ENCODE data around the gene DHDH. TPM values are rescaled to one million over a fixed set of nuclear protein-coding genes. Genes with fewer than 3 reads are reported as not detected.

Gene DHDH
- total RNA-seq, 1 experiment from 2014 or later, result 2.0 TPM

DNA sequence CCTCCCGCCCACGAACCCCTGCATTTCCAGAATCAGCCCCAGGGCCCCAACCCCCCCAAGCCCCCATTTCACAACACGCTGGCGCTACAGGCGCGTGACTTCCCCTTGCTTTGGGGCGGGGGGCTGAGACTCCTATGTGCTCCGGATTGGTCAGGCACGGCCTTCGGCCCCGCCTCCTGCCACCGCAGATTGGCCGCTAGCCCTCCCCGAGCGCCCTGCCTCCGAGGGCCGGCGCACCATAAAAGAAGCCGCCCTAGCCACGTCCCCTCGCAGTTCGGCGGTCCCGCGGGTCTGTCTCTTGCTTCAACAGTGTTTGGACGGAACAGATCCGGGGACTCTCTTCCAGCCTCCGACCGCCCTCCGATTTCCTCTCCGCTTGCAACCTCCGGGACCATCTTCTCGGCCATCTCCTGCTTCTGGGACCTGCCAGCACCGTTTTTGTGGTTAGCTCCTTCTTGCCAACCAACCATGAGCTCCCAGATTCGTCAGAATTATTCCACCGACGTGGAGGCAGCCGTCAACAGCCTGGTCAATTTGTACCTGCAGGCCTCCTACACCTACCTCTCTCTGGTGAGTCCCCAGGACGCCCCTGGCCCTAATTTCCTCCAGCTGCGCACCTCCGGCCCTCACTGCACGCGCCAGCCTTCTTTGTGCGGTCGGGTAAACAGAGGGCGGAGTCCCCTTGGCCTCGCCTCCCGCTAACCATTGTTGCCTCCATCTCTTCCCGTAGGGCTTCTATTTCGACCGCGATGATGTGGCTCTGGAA lies 31.7 kb downstream of the DHDH start, which contains the start of gene FTL:
TSS of gene FTL (plus strand) at position 270 of the 766 bp plus-strand sequence. CDS start at position 469, 199 bp downstream.
- peak within 1 kb of the TSS; percentile 96 for H3K4me2 ChIP-seq
- no peaks in the 10 kb centered on the region for H3K9me3 ChIP-seq (ENCODE audit: insufficient read depth, low read depth)
- POLR2A ChIA-PET (ENCODE audit: unreplicated experiment), result interaction anchor here (0.6 kb wide), 1 partner anchor 8 kb away, joined by 3 read pairs; no protein-coding TSS in a partner anchor
- intact Hi-C loops (cut with micrococcal nuclease; ENCODE audit: unreplicated experiment), result loop anchor here (2.0 to 10.0 kb wide), 3 partner anchors 28 to 480 kb away; partner anchors contain the start of genes CA11, GYS1 and RUVBL2
- H2AFZ ChIP-seq, result no peak within 1 kb of the TSS
- no peak for TF ChIP-seq CTCF (conservative IDR thresholded peaks at IDR 0.05)
- no peak for TF ChIP-seq EZH2 (IDR thresholded peaks at IDR 0.05; ENCODE audit: low read depth)
- peaks cover 22% of the 10 kb centered on the region for H4K20me1 ChIP-seq (ENCODE audit: insufficient read depth)
- CTCF ChIA-PET, result no interaction called here
- H3K27ac ChIP-seq, result peak within 1 kb of the TSS; percentile 95
- H3F3A ChIP-seq (ENCODE audit: insufficient read depth, low read depth), result peaks cover 80% of the 10 kb centered on the region
- H3K4me3 ChIP-seq, result peak within 1 kb of the TSS; percentile 84
- H3K36me3 ChIP-seq (ENCODE audit: low read depth), result peaks cover 18% of the 10 kb centered on the region
- peaks cover 33% of the 10 kb centered on the region for H3K79me2 ChIP-seq (ENCODE audit: low read depth)
- H3K9me2 ChIP-seq (ENCODE audit: insufficient read depth), result no peaks in the 10 kb centered on the region
- H3K27me3 ChIP-seq (ENCODE audit: insufficient read depth, low read depth), result no peaks in the 10 kb centered on the region
- peaks cover 39% of the 10 kb centered on the region for H3K4me1 ChIP-seq (replicated peaks; ENCODE audit: insufficient read depth)
- BruUV-seq (replicated peaks), result no TSS peak
- peak; percentile 92 to 99 for DNase-seq

- H3K9me3 ChIP-seq (ENCODE audit: insufficient read depth, low read depth), result no peaks in the 10 kb centered on the region
- CTCF ChIA-PET, result no interaction called here
- H3K27me3 ChIP-seq (ENCODE audit: insufficient read depth, low read depth), result no peaks in the 10 kb centered on the region
- POLR2A ChIA-PET (ENCODE audit: unreplicated experiment), result interaction anchor here (0.6 kb wide), 1 partner anchor 7 kb away, joined by 3 read pairs; no protein-coding TSS in a partner anchor
- no peaks in the 10 kb centered on the region for H3K9me2 ChIP-seq (ENCODE audit: insufficient read depth)
- peak overlapping the region; percentile 84 for H3K4me2 ChIP-seq
- DNase-seq, result peak; percentile 67 to 83
- H4K20me1 ChIP-seq (ENCODE audit: insufficient read depth), result peaks cover 22% of the 10 kb centered on the region
- TF ChIP-seq CTCF (conservative IDR thresholded peaks at IDR 0.05) (no peak), EZH2 (IDR thresholded peaks at IDR 0.05; ENCODE audit: low read depth) (no peak)
- peaks cover 33% of the 10 kb centered on the region for H3K79me2 ChIP-seq (ENCODE audit: low read depth)
- TSS peak; percentile 78 for BruUV-seq (replicated peaks)
- H3F3A ChIP-seq (ENCODE audit: insufficient read depth, low read depth), result peaks cover 77% of the 10 kb centered on the region
- intact Hi-C loops (cut with micrococcal nuclease; ENCODE audit: unreplicated experiment), result loop anchor here (2.0 to 10.0 kb wide), 3 partner anchors 27 to 481 kb away; partner anchors contain the start of genes CA11, GYS1 and RUVBL2
- no peak overlapping the region for H2AFZ ChIP-seq
- H3K36me3 ChIP-seq (ENCODE audit: low read depth), result peaks cover 18% of the 10 kb centered on the region
- peaks cover 39% of the 10 kb centered on the region for H3K4me1 ChIP-seq (replicated peaks; ENCODE audit: insufficient read depth)
- peak overlapping the region; percentile 84 for H3K4me3 ChIP-seq
- peak overlapping the region; percentile 59 for H3K27ac ChIP-seq
Measured at GRCh38 chr19:48965806-48966540, 32.5 kb downstream of the DHDH start.
